ENCODE measurements around the gene ARL6IP4.
"Not testable (repeated sequence)": the region's sequence is repeated elsewhere in the genome, so short reads cannot be mapped to it uniquely, and the experiment has no call there.

ARL6IP4 gene

DNA sequence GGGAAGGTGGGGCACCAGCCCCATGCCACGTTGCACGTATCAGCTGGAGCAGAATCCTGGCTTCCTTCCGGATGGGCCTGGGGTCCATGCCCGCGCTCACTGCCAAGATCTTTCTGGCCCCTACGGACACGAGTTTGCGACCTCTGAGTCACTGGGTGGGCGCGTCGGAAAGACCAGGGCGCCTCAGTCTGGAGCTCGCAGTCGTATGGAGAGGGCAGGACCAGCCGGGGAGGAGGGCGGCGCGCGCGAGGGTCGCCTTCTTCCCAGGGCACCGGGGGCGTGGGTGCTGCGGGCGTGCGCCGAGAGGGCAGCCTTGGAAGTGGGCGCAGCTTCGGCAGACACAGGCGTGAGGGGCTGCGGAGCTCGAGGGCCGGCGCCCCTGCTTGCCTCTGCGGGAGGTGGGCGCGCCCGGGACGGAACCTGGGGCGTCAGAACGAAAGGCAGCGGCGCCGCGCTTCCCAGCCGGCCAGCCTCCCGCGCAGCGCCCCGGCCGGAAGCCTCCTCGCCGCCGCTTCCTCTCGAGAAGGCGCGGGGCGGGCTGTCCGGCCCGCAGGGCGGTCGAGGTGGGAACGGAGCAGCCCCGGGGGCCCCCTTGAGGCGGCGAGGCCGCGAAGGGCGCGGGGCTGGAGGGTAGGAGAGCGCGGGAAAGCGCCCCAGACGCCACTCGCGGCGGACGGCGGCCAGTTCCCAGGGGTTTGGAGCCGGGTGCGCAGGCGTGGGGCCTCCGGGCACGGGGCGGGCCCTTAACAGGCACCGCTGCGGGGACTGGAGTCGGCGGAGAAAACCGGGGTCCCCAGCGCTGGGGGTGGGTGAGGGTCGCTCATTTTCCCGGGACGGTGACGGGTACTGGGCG lies at the start of gene ARL6IP4:
ARL6IP4 (plus strand) TSS at position 499 of the 853 bp plus-strand sequence. CDS start 459 bp downstream, outside the sequence.
- peak; percentile 62 for DNase-seq (ENCODE audit: low spot score)

DNA sequence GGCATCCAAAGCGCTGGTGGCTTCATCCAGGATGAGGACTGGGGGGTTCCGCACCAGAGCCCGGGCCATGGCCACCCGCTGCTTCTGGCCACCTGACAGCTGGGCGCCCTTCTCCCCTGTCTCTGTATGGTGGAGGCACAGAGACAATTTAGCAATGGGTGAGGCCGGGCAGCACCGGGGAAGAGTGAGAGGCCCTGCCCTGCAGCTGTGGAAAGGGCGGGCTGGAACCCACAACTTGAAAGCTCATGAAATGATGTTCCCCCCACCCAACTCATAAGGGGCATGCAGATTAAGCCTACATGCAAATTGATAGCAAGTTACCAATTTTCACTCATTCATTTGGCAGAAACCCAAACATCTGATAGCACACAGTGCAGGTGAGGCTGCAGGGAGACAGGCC lies 48.3 kb upstream of the ARL6IP4 start:
- DNase-seq (ENCODE audit: low spot score) = no peak

DNA sequence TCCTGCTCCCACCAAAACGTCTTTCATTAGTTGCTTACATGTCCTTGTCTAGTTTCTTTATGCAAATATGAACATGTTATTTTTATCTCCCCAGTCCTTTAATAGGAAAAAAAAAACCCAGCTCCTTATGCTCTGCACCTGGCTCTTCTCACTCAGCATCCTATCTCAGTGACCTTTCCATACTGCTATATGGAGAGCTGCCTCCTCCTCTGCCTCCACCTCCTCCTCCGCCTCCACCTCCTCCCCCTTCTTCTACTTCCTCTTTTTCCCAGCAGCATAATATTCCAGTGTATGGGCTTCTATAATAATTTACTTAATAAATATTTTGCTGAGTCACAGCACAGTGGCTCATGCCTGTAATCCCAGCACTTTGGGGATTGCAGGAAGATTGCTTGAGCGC lies 45.8 kb upstream of the ARL6IP4 start:
- no peak for DNase-seq (ENCODE audit: low spot score)

DNA sequence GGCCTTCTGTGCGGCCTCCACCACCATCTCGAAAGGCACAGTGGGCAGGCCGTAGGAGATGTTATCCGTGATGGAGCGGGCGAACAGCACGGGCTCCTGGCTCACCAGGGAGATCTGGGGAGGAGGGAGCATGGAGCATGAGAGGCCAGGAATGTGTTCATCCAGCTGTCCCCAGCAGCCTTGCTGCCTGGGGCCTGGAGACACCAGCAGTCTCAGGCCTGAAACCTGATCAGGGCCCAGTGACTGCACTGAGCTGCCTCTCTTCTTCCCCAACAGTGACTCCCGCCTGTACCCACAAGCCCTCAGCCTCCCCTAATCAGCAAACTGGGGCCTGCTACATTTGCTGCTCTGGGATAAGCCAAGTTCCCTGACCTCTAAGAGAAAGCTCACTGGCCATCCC lies 45.2 kb upstream of the ARL6IP4 start:
- no peak for DNase-seq (ENCODE audit: low spot score)

DNA sequence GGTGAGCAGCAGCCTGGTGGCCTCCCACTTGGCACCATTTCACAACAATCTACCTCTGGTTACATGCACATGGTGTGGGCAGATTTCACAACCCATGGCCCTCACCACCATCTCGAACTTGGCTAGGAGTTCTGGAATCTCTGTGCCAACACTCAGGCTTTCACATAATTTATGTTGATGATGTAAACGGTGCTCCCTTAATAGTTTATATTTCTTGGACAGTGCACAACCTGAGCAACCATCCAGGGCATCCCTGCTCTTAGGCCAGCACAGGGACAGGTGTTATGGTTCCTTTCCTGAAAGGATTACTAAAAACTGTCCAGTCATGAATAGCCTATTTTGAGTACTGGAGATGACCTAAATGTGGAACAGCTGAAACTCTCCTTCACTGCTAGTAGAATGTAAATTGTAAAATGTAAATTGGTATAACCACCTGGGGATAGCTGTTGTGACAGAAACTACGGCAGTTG lies 42.8 kb upstream of the ARL6IP4 start:
- no peak for DNase-seq (ENCODE audit: low spot score)

DNA sequence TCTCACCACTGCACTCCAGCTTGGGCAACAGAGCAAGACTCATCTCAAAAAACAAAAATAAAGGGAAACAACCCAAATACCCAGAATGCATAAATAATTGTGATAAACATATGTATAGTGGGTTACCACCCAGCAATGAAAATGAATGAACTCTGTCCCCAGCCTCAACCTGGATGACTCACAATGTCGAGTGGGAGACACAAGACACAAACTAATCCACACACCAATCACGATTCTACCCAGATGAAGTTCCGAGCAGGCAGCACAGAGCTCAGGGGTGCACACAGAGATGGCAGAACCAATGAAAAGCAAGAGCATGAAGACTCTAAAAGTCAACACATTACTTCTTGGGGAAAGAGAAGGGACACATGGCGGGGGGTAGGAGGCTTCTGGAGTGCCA lies 41.4 kb upstream of the ARL6IP4 start:
- DNase-seq (ENCODE audit: low spot score) = no peak

- not testable (repeated sequence) for DNase-seq (ENCODE audit: low spot score)
Observed at GRCh38 chr12:122941351-122941750, 39.1 kb upstream of the ARL6IP4 start.

GRCh38 chr12:122942637-122943036 lies 37.8 kb upstream of the ARL6IP4 start:
- DNase-seq (ENCODE audit: low spot score) = no peak

- DNase-seq (ENCODE audit: low spot score) = no peak
Observed at GRCh38 chr12:122943196-122943595, 37.3 kb upstream of the ARL6IP4 start.

GRCh38 chr12:122944605-122945592 lies 35.6 kb upstream of the ARL6IP4 start:
- no peak for DNase-seq (ENCODE audit: low spot score)

DNA sequence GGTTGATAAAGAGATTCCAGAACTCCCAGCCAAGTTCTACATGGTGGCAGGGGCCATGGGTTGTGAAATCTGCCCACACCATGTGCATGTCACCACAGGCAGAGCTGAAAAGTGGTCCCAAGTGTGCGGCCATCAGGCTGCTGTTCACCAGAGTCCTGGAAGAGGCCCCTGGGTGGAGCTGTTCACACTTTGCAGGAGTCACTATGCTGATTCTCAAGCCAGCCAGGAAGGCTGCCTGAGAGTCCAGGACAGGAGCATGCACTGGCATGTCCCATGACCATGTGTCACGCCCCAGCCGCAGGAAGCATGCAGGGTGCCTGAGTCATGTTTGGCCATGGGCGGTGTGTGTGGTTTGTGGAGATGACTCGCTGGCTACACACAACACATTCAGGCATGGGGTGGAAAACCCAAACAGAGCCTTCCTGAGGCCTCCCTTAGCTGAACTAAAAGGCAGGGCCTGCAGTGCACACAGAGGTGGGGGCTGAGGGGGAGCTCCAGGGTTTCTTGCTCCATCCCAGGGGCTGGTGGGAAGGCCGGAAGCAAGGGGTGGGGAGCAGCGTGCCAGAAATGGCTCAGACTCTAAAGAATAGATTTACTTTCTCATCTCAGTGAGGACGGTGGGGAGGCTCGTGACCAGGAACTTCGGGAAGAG lies 33.7 kb upstream of the ARL6IP4 start:
- DNase-seq (ENCODE audit: low spot score) = peak; percentile 89

DNA sequence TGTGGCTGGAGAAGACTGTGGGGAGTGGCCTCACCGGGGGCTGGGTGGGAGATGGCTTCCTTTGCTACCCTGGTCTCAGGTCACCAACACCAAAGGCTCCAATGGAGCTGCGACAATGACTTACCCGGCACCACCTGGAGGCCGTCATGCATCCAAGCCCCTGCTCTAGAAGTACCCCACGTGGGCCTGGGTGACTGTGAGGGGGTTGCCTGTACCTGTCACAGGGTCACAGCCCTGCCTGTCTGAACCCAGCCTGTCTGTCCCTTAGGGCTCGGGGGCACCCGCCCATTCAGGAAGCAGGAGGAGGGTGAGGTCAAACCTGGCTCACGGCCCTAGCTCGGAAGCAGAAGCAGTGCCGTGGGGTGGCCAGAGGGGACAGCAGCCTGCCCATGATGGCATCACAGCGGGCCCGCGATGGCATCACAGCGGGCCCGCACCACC lies 33.1 kb upstream of the ARL6IP4 start:
- no peak for DNase-seq (ENCODE audit: low spot score)

DNA sequence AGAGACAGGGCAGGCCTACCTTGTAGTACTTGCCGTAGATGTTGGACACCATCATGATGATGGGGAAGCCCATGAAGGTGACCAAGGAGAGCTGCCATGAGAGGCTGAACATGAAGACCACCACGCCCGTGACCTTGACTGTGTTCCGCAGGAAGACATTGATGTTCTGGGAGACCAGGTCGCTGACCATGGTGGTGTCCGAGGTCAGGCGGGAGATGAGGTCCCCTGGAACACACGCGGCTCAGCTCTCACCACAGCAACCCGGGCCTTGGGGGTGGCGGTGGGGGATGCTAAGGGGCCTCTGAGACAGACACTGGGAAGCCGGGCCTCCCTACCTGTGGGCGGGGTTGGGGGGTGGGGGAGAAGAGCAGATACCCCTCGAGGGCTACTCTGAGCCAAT lies 31.9 kb upstream of the ARL6IP4 start:
- no peak for DNase-seq (ENCODE audit: low spot score)

DNA sequence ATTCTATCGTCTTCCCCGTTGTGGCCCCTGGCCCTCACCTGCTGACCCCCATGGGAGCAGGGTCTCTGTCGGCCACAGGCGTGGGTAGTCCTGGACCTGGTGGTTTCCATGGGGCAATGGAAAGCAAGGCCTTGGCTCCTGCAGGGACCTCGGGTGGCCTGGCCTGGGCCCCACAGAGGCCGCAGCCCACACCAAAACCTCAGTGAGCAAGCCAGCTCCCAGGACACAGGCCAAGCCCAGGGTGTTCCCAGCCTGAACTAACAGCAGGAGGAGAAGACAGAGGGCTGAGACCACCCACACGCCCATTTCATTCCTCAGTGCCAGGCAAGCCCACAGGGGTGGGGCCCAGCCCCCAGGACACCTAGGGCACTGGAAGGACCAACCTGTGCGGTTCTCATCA lies 31.1 kb upstream of the ARL6IP4 start:
- no peak for DNase-seq (ENCODE audit: low spot score)

DNA sequence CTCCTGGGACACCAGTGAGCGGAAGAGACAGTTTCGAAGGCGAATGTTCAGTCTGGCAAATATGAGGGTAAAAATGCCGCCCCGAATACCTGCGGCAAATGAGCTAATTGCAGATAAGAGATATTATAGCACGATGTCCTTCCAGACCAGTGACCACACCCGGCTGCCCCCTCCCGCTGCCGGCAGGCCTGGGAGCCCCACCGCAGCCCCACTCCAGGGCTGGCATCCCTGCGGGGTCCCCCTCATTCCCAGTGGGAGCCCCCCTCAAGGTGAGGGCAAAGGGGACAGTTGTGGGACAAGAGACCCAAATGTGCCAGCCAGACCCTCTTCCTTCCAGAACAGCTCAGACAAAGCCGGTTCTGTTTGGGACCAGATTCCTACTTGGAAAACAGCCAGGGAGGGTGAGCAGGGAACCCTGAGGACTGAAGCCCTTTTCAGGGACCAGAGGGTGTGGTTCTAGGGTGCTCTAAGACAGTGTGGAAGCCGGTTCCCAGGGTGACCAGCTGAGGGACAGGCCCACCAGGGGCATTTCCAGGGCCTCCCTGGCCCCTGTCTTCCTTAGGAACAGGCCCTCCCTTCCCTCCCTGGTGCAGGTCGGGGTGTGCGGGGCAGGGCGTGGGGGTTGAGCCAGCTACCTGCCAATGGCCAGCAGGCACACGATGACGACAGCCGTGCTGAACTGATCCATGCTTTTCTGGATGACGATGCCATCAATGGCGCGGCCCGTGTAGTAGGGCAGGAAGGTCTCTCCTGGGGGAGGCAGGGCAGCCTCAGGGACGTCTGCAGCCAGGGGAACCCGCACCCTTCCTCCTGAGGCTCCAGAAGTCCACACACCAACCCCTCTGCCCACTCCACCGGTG lies 30.4 kb upstream of the ARL6IP4 start:
- no peak for DNase-seq (ENCODE audit: low spot score)

GRCh38 chr12:122951406-122951805 lies 29.1 kb upstream of the ARL6IP4 start:
- DNase-seq (ENCODE audit: low spot score) = peak; percentile 32

- DNase-seq (ENCODE audit: low spot score) = peak; percentile 77
Observed at GRCh38 chr12:122951979-122952892, 28.2 kb upstream of the ARL6IP4 start.

GRCh38 chr12:122955156-122955555 lies 25.3 kb upstream of the ARL6IP4 start:
- no peak for DNase-seq (ENCODE audit: low spot score)

- DNase-seq (ENCODE audit: low spot score) = no peak
Observed at GRCh38 chr12:122956035-122956434, 24.4 kb upstream of the ARL6IP4 start.

Data from activated CD4-positive, alpha-beta T cell treated with anti-CD3 and anti-CD28 coated beads, Interleukin-2, Interleukin-4, amounts not matched to agents 100 ng/mL and 50 ng/mL, durations not matched to agents 16 hours and 8 hours (primary cell).